Skeletal muscle tissue (tissue), 4 donors: ENCODE results near the gene TTN. TPM values are rescaled to one million over a fixed set of nuclear protein-coding genes. Genes with fewer than 3 reads are reported as not detected.

ENCODE experiments used
- H3K27ac ChIP-seq: one replicate; pipeline ENCODE4 v1.7.0; 2013; ENCODE audit warnings: mild to moderate bottlenecking, low read depth, low read length, inconsistent platforms
- H3K27me3 ChIP-seq, 3 donors: one replicate each; pipeline ENCODE4 v1.7.0; 2013; ENCODE audit warnings: low read length in 3 of 3; ENCODE audit not compliant: control insufficient read depth in 3 of 3, insufficient read depth in 3 of 3
- H3K36me3 ChIP-seq, 3 donors: one replicate each; pipeline ENCODE4 v1.7.0; 2013; ENCODE audit warnings: low read length in 3 of 3; ENCODE audit not compliant: control insufficient read depth in 3 of 3, insufficient read depth in 3 of 3
- H3K4me1 ChIP-seq, 3 donors: one replicate each; pipeline ENCODE4 v1.7.0; 2013; ENCODE audit warnings: low read length in 3 of 3, mild to moderate bottlenecking in 3 of 3; ENCODE audit not compliant: control insufficient read depth in 3 of 3, insufficient read depth in 3 of 3
- H3K4me3 ChIP-seq, 3 donors: one replicate each; pipeline ENCODE4 v1.7.0; 2013; ENCODE audit warnings: low read length in 3 of 3
- H3K9ac ChIP-seq, 3 donors: one replicate each; pipeline ENCODE4 v1.7.0; 2013; ENCODE audit warnings: low read length in 3 of 3, mild to moderate bottlenecking in 3 of 3, moderate library complexity in 2 of 3, low read depth in 1 of 3
- H3K9me3 ChIP-seq, 3 donors: one replicate each; pipeline ENCODE4 v1.7.0; 2013; ENCODE audit warnings: low read length in 3 of 3; ENCODE audit not compliant: control insufficient read depth in 3 of 3
- total RNA-seq: library from RNA; depleted of rRNA; stranded (reverse); fragments of >200 nt; gene quantifications from one replicate; pipeline ENCODE4 v1.2.3, GENCODE V29; 2014
- donor health status: Osteomylitis.

TTN gene
- total RNA-seq, 1 donor from 2014 or later: 2,245 TPM

DNA sequence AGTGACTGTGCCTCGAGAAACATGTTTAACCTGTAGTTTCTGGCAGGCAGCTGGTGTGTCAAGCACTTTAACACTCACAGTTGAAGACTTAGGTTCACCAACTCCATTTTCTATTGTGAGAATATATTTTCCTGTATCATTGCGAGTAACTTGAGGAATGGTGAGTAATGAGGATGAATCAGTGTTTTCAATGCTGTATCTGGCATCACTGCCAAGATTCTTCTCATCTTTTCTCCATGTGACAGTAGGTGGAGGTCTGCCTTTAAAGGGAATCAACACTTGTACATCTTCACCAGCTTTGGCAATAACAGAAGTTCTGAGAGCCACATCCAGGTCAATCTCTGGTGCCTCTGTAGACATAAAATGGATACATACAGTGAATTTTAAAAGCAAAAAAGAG lies 254.2 kb downstream of the TTN start:
- no peak overlapping the region for H3K4me3 ChIP-seq
- peak overlapping the region; percentile 29 for H3K27ac ChIP-seq
- peaks cover 94 to 99% (median 95%) of the 10 kb centered on the region in 3 donors for H3K36me3 ChIP-seq
- H3K9ac ChIP-seq: no peak overlapping the region
- peaks cover 2 to 25% (median 15%) of the 10 kb centered on the region in 3 donors for H3K4me1 ChIP-seq
- no peaks in the 10 kb centered on the region for H3K27me3 ChIP-seq
- no peaks in the 10 kb centered on the region for H3K9me3 ChIP-seq

DNA sequence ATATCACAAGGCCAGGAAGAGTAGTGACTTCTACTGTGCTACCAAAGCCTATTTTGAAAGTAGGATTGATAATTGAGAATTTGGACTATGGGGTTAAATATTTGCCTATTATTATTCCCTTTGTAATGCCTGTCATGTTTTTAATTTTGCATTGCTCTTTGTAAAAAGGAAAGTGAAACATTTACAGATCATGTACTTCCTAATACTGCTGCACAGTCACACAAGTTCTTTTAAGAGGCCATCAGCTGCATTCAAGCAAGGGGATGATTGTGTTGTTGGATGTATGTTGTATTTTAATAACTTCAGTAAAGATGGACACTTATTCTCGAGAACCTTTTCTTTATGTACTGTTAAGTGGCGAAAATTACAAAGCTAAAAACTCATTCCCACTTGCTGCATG lies 256.9 kb downstream of the TTN start:
- no peaks in the 10 kb centered on the region for H3K27me3 ChIP-seq
- H3K4me1 ChIP-seq: peaks cover 0 to 33% (median 14%) of the 10 kb centered on the region in 3 donors
- H3K4me3 ChIP-seq: no peak overlapping the region
- no peak overlapping the region for H3K27ac ChIP-seq
- H3K9ac ChIP-seq: no peak overlapping the region
- H3K36me3 ChIP-seq: peaks cover 96 to 99% (median 97%) of the 10 kb centered on the region in 3 donors
- no peaks in the 10 kb centered on the region for H3K9me3 ChIP-seq

DNA sequence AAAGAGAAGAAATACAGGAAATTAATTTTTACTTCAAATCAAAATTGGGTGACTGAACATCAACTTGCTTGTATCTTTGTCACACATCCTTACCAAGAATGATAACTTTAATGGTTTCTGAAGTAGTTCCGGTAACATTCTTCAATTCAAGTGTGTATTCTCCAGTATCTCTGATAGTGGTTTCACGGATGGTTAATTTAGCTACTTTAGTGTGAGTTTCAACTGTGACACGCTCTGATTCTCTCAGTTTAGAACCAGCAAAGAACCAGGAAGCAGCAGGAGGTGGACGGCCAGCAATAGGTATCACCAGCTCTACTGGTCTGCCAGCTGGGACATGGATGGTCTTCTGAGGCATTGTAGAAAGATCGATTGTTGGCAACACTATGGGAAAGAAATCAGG lies 264.7 kb downstream of the TTN start:
- Histone ChIP-seq H3K27ac (no peak overlapping the region), H3K36me3 (peaks cover 89 to 98% (median 93%) of the 10 kb centered on the region in 3 donors)

DNA sequence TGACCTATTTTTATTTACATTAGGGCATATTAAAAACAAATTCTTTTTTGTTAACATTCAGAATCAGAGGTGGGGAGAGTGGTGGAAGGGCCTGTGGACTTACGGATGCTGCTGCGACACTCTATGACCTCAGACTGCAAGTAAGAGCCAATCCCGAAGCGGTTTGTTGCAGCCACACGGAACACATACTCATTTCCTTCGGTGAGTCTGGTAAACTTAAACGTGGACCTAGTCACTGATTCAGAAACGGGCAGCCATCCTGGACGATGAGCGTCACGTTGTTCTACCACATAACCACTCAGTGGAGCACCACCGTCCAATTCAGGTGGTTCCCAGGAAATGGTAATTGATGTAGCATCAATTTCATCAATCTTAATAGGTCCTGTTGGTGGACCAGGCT lies 265.1 kb downstream of the TTN start:
- Histone ChIP-seq H3K4me1 (peaks cover 0 to 26% (median 5%) of the 10 kb centered on the region in 3 donors), H3K4me3 (no peak overlapping the region), H3K9ac (no peak overlapping the region), H3K27ac (no peak overlapping the region), H3K27me3 (no peaks in the 10 kb centered on the region), H3K9me3 (no peaks in the 10 kb centered on the region), H3K36me3 (peaks cover 89 to 98% (median 93%) of the 10 kb centered on the region in 3 donors)

More for the DNA sequence above, 264.7 kb downstream of the TTN start:
- Histone ChIP-seq H3K9ac (no peak overlapping the region), H3K4me3 (no peak overlapping the region), H3K27me3 (no peaks in the 10 kb centered on the region), H3K9me3 (no peaks in the 10 kb centered on the region), H3K4me1 (peaks cover 0 to 28% (median 5%) of the 10 kb centered on the region in 3 donors)

DNA sequence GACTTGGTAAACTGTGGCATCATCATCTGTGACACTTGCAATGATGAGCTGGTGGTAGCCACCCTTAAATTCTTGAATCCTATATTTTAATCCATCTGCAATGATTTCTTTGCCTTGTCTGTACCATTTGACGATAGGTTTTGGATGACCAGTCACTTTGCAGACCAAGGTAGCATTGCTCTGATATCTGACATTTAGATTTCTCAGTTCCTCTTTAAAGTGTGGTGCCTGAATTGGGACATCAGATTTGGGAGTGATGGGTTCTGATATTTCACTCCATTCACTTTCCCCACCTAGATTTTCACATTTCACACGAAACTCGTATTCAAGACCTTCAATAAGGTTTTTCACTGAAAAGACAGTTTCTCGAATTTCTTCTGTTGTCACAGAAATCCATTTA lies 271.2 kb downstream of the TTN start:
- H3K9me3 ChIP-seq: no peaks in the 10 kb centered on the region
- peaks cover 88 to 96% (median 96%) of the 10 kb centered on the region in 3 donors for H3K36me3 ChIP-seq
- H3K27ac ChIP-seq: no peak overlapping the region
- no peak overlapping the region for H3K9ac ChIP-seq
- H3K4me1 ChIP-seq: peaks cover 0 to 14% (median 5%) of the 10 kb centered on the region in 3 donors
- no peaks in the 10 kb centered on the region for H3K27me3 ChIP-seq
- no peak overlapping the region for H3K4me3 ChIP-seq

DNA sequence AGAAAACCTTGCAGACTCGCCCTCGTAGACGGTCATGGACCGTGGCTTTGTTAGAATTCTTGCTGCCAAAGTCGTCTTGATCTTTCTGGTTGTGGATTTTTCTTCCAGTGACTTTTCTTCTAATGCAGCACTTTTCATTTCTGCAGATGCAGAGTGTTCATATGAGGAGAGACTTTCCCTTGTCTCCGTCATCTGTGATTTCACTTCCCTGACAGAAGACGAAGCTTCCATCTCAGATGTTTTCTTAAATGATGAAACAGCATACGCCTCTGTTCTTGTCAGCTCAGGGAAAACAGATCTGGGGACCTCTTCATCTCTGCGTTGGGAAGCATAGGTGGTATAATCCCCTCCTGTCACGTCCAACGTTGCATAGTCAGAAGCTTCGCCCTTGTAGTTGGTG lies 276.1 kb downstream of the TTN start:
- no peak overlapping the region for H3K27ac ChIP-seq
- H3K27me3 ChIP-seq: no peaks in the 10 kb centered on the region
- H3K36me3 ChIP-seq: peaks cover 90 to 99% (median 98%) of the 10 kb centered on the region in 3 donors
- H3K9me3 ChIP-seq: no peaks in the 10 kb centered on the region
- H3K9ac ChIP-seq: no peak overlapping the region
- peaks cover 0 to 14% (median 5%) of the 10 kb centered on the region in 3 donors for H3K4me1 ChIP-seq
- H3K4me3 ChIP-seq: no peak overlapping the region

DNA sequence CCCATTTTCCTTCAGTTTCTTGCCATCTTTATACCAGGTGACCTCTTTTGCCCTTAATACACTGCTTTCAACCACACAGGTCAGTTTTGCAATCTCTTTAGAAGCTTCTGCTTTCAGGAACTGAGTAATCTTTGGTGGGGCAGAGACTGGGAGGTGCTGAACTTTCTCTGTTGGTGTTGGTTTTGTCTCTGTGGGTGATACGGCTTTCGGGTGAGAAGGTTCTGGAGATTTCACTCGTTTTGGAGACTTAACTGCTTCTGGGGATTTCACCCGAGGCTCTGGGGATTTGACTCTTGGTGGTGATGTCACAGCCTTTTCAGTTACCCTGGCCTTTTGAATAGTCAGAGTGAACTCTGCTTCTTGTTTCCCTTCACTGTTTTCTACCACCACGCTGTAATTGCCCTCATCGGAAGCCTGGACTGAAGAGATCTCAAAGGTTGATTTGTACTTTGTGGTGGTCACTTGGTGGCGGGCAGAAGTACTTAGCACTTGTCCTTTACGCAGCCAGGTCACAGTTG lies 276.5 kb downstream of the TTN start:
- H3K4me3 ChIP-seq: no peak overlapping the region
- peak overlapping the region; percentile 8 for H3K27ac ChIP-seq
- H3K9ac ChIP-seq: no peak overlapping the region
- no peaks in the 10 kb centered on the region for H3K27me3 ChIP-seq
- H3K9me3 ChIP-seq: no peaks in the 10 kb centered on the region
- peaks cover 0 to 14% (median 5%) of the 10 kb centered on the region in 3 donors for H3K4me1 ChIP-seq
- H3K36me3 ChIP-seq: peaks cover 88 to 98% (median 97%) of the 10 kb centered on the region in 3 donors

DNA sequence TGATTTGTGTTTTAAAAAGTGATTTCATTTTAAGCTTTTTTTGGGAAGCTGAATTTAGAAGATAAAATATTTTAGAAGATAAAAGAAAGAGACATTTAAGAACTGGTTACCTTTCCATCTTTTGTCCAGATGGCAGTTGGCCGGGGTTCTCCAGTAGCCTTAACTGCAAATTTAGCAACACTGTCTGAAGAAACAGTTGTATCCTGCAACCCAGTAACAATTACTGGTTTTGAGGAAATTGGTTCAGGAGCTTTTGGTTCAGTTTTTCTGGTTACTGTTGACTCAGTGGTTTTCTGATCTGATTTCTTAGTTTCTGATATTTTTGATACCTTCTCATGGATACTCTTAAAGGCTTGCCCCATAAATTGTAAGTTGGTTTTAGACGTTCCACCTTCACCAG lies 277.1 kb downstream of the TTN start:
- H3K27ac ChIP-seq: peak overlapping the region; percentile 8

DNA sequence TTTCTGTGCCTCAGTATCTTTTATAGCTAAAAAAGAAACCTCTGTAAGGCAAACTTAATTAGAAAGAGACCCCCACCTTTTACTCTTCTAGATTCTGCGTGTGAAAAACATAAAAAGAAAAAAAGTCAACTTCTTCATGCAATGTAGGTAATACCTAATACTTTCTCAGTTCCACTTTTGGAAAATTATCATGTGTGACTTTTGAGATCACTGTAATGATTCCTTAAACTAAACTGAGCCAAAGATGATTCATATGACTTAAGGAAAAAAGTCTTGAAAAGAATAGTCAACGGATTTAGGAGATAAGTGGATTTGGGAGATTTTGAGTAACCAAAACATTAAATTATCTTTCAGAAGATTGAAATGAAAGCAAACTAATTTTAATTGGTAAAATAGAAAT lies 278.0 kb downstream of the TTN start:
- Histone ChIP-seq H3K4me1 (peaks cover 0 to 14% (median 0%) of the 10 kb centered on the region in 3 donors), H3K27me3 (no peaks in the 10 kb centered on the region), H3K27ac (no peak overlapping the region), H3K9ac (no peak overlapping the region), H3K9me3 (no peaks in the 10 kb centered on the region), H3K36me3 (peaks cover 74 to 84% (median 83%) of the 10 kb centered on the region in 3 donors), H3K4me3 (no peak overlapping the region)

More for the DNA sequence above, 277.1 kb downstream of the TTN start:
- Histone ChIP-seq H3K36me3 (peaks cover 83 to 93% (median 92%) of the 10 kb centered on the region in 3 donors), H3K9me3 (no peaks in the 10 kb centered on the region), H3K9ac (no peak overlapping the region), H3K4me3 (no peak overlapping the region), H3K27me3 (no peaks in the 10 kb centered on the region), H3K4me1 (peaks cover 0 to 14% (median under 1%) of the 10 kb centered on the region in 3 donors)

DNA sequence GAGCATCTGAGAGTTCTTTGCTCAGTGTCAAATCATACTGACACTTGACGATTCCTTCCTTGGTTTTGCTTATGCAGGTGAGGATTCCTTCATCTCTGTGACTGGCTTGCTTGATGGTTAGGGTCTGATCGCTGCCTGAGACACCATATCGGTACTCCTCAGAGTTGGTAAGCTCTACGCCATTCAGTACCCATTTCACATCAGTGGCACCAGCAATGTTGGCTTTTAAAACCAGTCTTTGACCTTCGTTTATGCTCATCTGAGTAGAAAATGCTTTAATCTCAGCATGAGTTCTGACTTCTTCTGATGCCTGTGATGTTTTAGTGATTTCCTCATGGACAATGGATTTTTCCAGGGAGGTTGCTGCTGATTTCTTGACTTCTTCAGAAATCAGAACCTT lies 278.6 kb downstream of the TTN start:
- Histone ChIP-seq H3K27ac (no peak overlapping the region), H3K27me3 (no peaks in the 10 kb centered on the region), H3K9me3 (no peaks in the 10 kb centered on the region), H3K4me1 (peaks cover 0 to 14% (median 0%) of the 10 kb centered on the region in 3 donors), H3K4me3 (no peak overlapping the region), H3K9ac (no peak overlapping the region), H3K36me3 (peaks cover 68 to 78% (median 77%) of the 10 kb centered on the region in 3 donors)
